Right atrium auricular region (tissue), 2 donors: ENCODE measurements around the gene LHFPL6. TPM values are rescaled to one million over a fixed set of nuclear protein-coding genes. Genes with fewer than 3 reads are reported as not detected.
A peak's percentile ranks its signal among the peaks of the same experiment; 100 is the strongest.

Source experiments
- DNase-seq: peaks from one replicate; pipeline ENCODE4 v3.0.0-alpha.2; 2019; ENCODE audit warnings: low spot score
- H3K27ac ChIP-seq, 2 donors: fragments of 200-600 bp; sonication (generic); 1 replicate in 1 of 2; 2 replicates in 1 of 2; pipeline ENCODE4 v1.5.1; 2016 to 2019
- H3K27me3 ChIP-seq, 2 donors: fragments of 200-600 bp; sonication (generic); one replicate each; pipeline versions ENCODE4 v1.5.1 to v1.6.0; 2017 to 2019
- H3K36me3 ChIP-seq: fragments of 200-600 bp; sonication (generic); one replicate; pipeline ENCODE4 v1.5.1; 2016
- H3K4me1 ChIP-seq, 2 donors: fragments of 200-600 bp; sonication (generic); one replicate each; pipeline versions ENCODE4 v1.5.1 to v1.6.0; 2017 to 2019
- H3K4me3 ChIP-seq, 2 donors: fragments of 200-600 bp; sonication (generic); 1 replicate in 1 of 2; 2 replicates in 1 of 2; pipeline ENCODE4 v1.5.1; 2017 to 2019; ENCODE audit warnings: mild to moderate bottlenecking in 1 of 2, moderate library complexity in 1 of 2
- H3K9me3 ChIP-seq, 2 donors: fragments of 200-600 bp; sonication (generic); one replicate each; pipeline ENCODE4 v1.5.1; 2019
- total RNA-seq, 2 donors: library from RNA; depleted of rRNA; stranded (reverse); fragments of >200 nt; gene quantifications; one replicate each; pipeline ENCODE4 v1.1.0, GENCODE V29; 2016
- TF ChIP-seq, protein P1 (sequence below), 2 donors: fragments of 200-600 bp; sonication (generic); IDR thresholded peaks; one replicate each; pipeline ENCODE4 v1.5.1; 2019; ENCODE audit warnings: antibody characterized with exemption in 2 of 2

LHFPL6 gene
- total RNA-seq, 2 donors from 2014 or later: 39.0 to 57.2 TPM

DNA sequence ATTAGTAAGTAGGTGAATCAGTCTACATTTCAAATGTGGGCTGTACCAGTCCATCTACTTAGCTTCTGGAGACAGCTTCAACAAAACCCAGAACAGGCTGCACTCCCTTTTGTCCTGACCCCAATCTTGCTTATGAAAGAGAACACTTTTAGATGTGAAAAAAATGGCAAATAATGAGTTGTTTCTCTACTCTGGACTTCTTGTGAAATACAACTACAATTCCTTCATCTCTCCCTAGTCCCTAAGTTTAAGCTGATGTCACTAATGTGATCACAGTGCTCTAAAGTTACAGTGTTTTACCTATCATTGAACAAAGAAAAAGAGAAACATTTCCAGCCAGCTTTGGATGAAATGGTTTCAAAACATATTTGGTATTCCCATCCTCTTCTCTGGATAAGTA is 183.9 kb downstream of the LHFPL6 start:
- no peaks in the 10 kb centered on the region for H3K36me3 ChIP-seq
- no peaks in the 10 kb centered on the region for H3K27me3 ChIP-seq
- no peak overlapping the region for H3K4me3 ChIP-seq
- peak overlapping the region in 1 of 2 donors; percentile 30 for H3K27ac ChIP-seq
- TF ChIP-seq, protein P1, sequence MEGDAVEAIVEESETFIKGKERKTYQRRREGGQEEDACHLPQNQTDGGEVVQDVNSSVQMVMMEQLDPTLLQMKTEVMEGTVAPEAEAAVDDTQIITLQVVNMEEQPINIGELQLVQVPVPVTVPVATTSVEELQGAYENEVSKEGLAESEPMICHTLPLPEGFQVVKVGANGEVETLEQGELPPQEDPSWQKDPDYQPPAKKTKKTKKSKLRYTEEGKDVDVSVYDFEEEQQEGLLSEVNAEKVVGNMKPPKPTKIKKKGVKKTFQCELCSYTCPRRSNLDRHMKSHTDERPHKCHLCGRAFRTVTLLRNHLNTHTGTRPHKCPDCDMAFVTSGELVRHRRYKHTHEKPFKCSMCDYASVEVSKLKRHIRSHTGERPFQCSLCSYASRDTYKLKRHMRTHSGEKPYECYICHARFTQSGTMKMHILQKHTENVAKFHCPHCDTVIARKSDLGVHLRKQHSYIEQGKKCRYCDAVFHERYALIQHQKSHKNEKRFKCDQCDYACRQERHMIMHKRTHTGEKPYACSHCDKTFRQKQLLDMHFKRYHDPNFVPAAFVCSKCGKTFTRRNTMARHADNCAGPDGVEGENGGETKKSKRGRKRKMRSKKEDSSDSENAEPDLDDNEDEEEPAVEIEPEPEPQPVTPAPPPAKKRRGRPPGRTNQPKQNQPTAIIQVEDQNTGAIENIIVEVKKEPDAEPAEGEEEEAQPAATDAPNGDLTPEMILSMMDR (IDR thresholded peaks at IDR 0.05): no peak
- no peak for DNase-seq
- no peaks in the 10 kb centered on the region for H3K9me3 ChIP-seq
- H3K4me1 ChIP-seq: peaks cover 0 to 41% of the 10 kb centered on the region in 2 donors

DNA sequence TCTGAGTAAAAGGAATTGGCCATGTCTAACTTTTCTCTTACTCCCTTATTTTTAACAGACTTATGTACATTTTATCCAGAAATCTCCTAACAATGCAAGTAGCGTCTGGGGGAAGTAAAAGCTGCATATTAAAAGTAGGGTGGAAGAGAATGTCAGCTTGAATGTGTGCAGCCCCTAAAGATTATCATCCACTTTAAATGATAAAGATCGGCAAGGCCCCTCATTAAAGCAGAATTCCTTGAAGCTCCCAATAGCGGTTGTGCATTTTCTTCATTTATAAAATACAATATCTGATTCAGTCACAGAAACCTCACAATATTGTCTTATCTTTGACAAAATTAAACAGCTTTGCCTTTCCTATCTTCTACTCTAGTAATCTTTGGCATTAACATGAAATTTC is 184.6 kb downstream of the LHFPL6 start:
- no peak for DNase-seq
- TF ChIP-seq, protein P1 (IDR thresholded peaks at IDR 0.05): no peak
- H3K36me3 ChIP-seq: no peaks in the 10 kb centered on the region
- peaks cover 0 to 44% of the 10 kb centered on the region in 2 donors for H3K4me1 ChIP-seq
- peak overlapping the region in 1 of 2 donors; percentile 61 for H3K27ac ChIP-seq
- no peaks in the 10 kb centered on the region for H3K27me3 ChIP-seq
- H3K4me3 ChIP-seq: no peak overlapping the region
- no peaks in the 10 kb centered on the region for H3K9me3 ChIP-seq

DNA sequence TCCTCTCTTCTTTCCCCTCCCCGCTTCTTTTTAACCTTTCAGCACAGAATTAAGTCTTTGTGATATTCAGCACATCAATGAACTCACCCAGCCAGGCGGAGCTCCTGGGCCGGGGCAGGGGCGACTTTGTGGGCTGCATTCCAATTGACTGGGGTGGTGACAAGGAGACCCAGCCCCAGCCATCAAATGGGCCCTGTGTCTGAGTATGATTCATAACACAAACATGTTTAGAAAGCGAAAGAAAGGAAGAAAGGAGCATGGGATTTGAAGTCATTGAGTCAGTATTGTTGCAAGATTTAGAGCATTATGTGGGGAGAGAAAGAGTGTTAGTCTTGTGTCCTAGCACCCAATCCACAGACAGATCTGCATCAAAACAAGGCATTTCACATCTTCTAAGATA is 185.3 kb downstream of the LHFPL6 start:
- peak overlapping the region in 1 of 2 donors; percentile 7 for H3K4me3 ChIP-seq
- no peak for DNase-seq
- H3K27ac ChIP-seq: peak overlapping the region; percentile 57 to 61
- H3K27me3 ChIP-seq: no peaks in the 10 kb centered on the region
- H3K9me3 ChIP-seq: no peaks in the 10 kb centered on the region
- no peaks in the 10 kb centered on the region for H3K36me3 ChIP-seq
- peaks cover 0 to 44% of the 10 kb centered on the region in 2 donors for H3K4me1 ChIP-seq
- TF ChIP-seq, protein P1 (IDR thresholded peaks at IDR 0.05): no peak

DNA sequence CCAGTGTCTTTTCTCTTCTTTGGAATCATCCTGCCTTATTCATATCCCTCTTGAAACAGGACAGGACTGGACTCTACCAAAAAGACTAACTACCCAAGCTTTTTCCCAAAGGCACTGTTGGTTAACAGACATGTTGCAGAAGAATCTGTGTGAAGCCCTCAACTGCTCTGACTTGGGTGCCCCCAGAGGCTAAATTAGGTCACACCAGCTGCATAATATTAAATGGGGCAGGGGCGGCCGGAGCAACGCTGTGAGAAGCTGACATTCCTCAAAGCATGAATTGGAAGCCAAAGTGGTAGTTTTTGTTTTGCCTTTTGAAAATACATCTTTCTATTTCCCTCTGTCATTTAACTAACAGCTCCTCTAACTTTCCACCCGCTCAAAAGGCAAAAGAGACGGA is 185.9 kb downstream of the LHFPL6 start:
- H3K9me3 ChIP-seq: no peaks in the 10 kb centered on the region
- H3K4me1 ChIP-seq: peaks cover 0 to 44% of the 10 kb centered on the region in 2 donors
- H3K27me3 ChIP-seq: no peaks in the 10 kb centered on the region
- no peaks in the 10 kb centered on the region for H3K36me3 ChIP-seq
- TF ChIP-seq, protein P1 (IDR thresholded peaks at IDR 0.05): peak in 1 of 2 donors; percentile 45
- H3K4me3 ChIP-seq: peak overlapping the region in 1 of 2 donors; percentile 7
- peak overlapping the region; percentile 57 to 61 for H3K27ac ChIP-seq
- DNase-seq: no peak

DNA sequence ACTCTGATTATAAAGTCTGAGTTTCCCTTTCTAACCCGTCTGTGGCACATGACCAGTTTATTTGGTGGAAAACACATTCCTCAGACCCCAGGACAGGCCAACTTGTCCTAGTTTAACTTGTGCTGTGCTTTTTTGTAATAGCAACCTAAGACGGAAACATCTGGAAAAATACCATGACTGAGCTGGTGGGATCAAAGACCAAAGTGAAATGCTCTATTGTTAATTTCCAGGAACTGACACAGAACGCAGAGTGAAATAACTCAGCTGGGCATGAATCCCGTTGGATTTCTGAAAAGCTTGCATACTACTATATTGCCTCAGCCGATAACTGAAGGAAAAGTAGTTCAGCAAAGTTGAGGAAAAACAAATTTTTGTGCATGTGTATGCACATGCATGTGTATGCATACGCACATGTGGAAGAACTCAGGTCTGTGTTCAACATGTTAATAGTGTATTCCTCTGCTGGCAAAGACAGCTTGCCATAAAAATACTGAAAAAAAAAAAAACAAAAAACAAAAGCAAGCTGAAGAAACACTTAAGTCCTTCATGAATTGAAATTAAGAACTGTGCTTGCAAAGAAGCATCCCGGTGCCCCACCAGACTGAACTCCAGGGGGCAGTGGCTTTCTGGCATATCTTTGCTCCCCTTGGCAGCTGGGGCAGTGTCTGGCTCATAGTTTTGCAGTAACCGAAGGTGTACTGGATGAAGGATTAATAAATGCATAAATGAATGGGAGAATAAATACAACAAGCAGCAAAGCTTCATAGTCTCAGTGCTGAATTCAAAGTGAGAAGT is 187.8 kb downstream of the LHFPL6 start:
- Histone ChIP-seq H3K9me3 (no peaks in the 10 kb centered on the region), H3K27ac (peak overlapping the region; percentile 64 to 71), H3K36me3 (no peaks in the 10 kb centered on the region), H3K4me3 (peak overlapping the region in 1 of 2 donors; percentile 2), H3K4me1 (peaks cover 0 to 61% of the 10 kb centered on the region in 2 donors), H3K27me3 (no peaks in the 10 kb centered on the region)
- peak; percentile 64 for DNase-seq
- TF ChIP-seq, protein P1 (IDR thresholded peaks at IDR 0.05): peak; percentile 65 to 72
